ENCODE results near the gene MXI1. TPM values are rescaled to one million over a fixed set of nuclear protein-coding genes. Genes with fewer than 3 reads are reported as not detected.

Gene MXI1
- total and polyA plus RNA-seq, 2 experiments from 2014 or later = 5.1 to 8.5 TPM

- TF ChIP-seq ZNF462 (CRISPR knock-in tag; IDR thresholded peaks at IDR 0.05) = no peak
- Mint-ChIP-seq H3K4me3 (no peak overlapping the region), H3K27me3 (ENCODE audit: insufficient read depth, low read depth, poor library complexity) (peaks cover 6% of the 10 kb centered on the region), H3K36me3 (ENCODE audit: low read depth) (peaks cover 12% of the 10 kb centered on the region), H3K27ac (0 out of 2 replicates have a peak overlapping the region, but pooled peaks have one; percentile 3), H3K4me1 (peaks cover under 1% of the 10 kb centered on the region; the same call in 2 of the 3 replicates), H3K9me3 (peaks cover 21% of the 10 kb centered on the region)
- Histone ChIP-seq H3K9me2 (ENCODE audit: insufficient read depth) (0 out of 2 replicates have a peak, but pooled peaks cover 2% of the 10 kb centered on the region), H3F3A (replicated peaks; ENCODE audit: low read depth) (no peaks in the 10 kb centered on the region), H3K36me3 (ENCODE audit: insufficient read depth) (peaks cover 4% of the 10 kb centered on the region; the same call in 1 of the 2 replicates), H2AFZ (no peak overlapping the region), H3K4me3 (no peak overlapping the region), H3K79me2 (replicated peaks; ENCODE audit: insufficient read depth) (no peaks in the 10 kb centered on the region), H3K27ac (ENCODE audit: low read depth) (no peak overlapping the region), H3K4me2 (no peak overlapping the region), H4K20me1 (replicated peaks; ENCODE audit: insufficient read depth) (no peaks in the 10 kb centered on the region), H3K27me3 (ENCODE audit: insufficient read depth) (no peaks in the 10 kb centered on the region), H3K4me1 (ENCODE audit: insufficient read depth) (no peaks in the 10 kb centered on the region)
- no peak for DNase-seq (ENCODE audit: low spot score)
- ATAC-seq = no peak
Measured at GRCh38 chr10:110324805-110325280, 117.4 kb downstream of the MXI1 start.

GRCh38 chr10:110326351-110327032 lies 119.1 kb downstream of the MXI1 start:
- H3K4me2 ChIP-seq = no peak overlapping the region
- no peaks in the 10 kb centered on the region for H4K20me1 ChIP-seq (replicated peaks; ENCODE audit: insufficient read depth)
- Mint-ChIP-seq H3K36me3 (ENCODE audit: low read depth) (peaks cover 24% of the 10 kb centered on the region), H3K4me1 (no peaks in the 10 kb centered on the region), H3K4me3 (no peak overlapping the region), H3K9me3 (peaks cover 32% of the 10 kb centered on the region), H3K27me3 (ENCODE audit: insufficient read depth, low read depth, poor library complexity) (peaks cover 12% of the 10 kb centered on the region), H3K27ac (no peak overlapping the region)
- peaks cover 4% of the 10 kb centered on the region; the same call in 1 of the 2 replicates for H3K36me3 ChIP-seq (ENCODE audit: insufficient read depth)
- no peak overlapping the region for H3K4me3 ChIP-seq
- H3K79me2 ChIP-seq (replicated peaks; ENCODE audit: insufficient read depth) = no peaks in the 10 kb centered on the region
- H3K27ac ChIP-seq (ENCODE audit: low read depth) = no peak overlapping the region
- no peaks in the 10 kb centered on the region for H3K4me1 ChIP-seq (ENCODE audit: insufficient read depth)
- no peak overlapping the region for H2AFZ ChIP-seq
- no peaks in the 10 kb centered on the region for H3F3A ChIP-seq (replicated peaks; ENCODE audit: low read depth)
- 0 out of 2 replicates have a peak, but pooled peaks cover 2% of the 10 kb centered on the region for H3K9me2 ChIP-seq (ENCODE audit: insufficient read depth)
- DNase-seq (ENCODE audit: low spot score) (no peak), ATAC-seq (no peak)
- H3K27me3 ChIP-seq (ENCODE audit: insufficient read depth) = no peaks in the 10 kb centered on the region
- TF ChIP-seq EZH2 (IDR thresholded peaks at IDR 0.05; ENCODE audit: low read depth, unreplicated experiment) (no peak), ZNF114 (CRISPR knock-in tag; IDR thresholded peaks at IDR 0.05) (no peak), ETS1 (IDR thresholded peaks at IDR 0.05) (no peak), POLR2AphosphoS5 (IDR thresholded peaks at IDR 0.05; ENCODE audit: low read depth) (no peak), JUNB (IDR thresholded peaks at IDR 0.05; ENCODE audit: unreplicated experiment) (no peak)

All from GM23338 (cell line).